DMS153 (cell line): ENCODE data around the gene SPRING1.

Experiments used
- DNase-seq: peaks from one replicate; lab custom pipeline; 2025; lab: John Stamatoyannopoulos, UW

The SPRING1 gene

GRCh38 chr12:116708826-116709756, 28.8 kb downstream of the SPRING1 start:
- DNase-seq, result peak; percentile 86

GRCh38 chr12:116707751-116708150, 30.1 kb downstream of the SPRING1 start:
- peak; percentile 34 for DNase-seq

GRCh38 chr12:116703214-116703795, 34.6 kb downstream of the SPRING1 start:
- peak; percentile 39 for DNase-seq

GRCh38 chr12:116701432-116701831, 36.4 kb downstream of the SPRING1 start:
- no peak for DNase-seq

- DNase-seq, result no peak
These were observed 37.8 kb downstream of the SPRING1 start for GRCh38 chr12:116700066-116700465.

GRCh38 chr12:116698554-116699075, 39.3 kb downstream of the SPRING1 start:
- DNase-seq, result no peak

- peak; percentile 86 for DNase-seq
These were observed 39.8 kb downstream of the SPRING1 start for GRCh38 chr12:116698116-116698515.

GRCh38 chr12:116697716-116698115, 40.2 kb downstream of the SPRING1 start:
- peak; percentile 79 for DNase-seq

- DNase-seq, result peak; percentile 56
These were observed 40.6 kb downstream of the SPRING1 start for GRCh38 chr12:116697305-116697704.

GRCh38 chr12:116695464-116695725, 42.5 kb downstream of the SPRING1 start:
- DNase-seq, result no peak

GRCh38 chr12:116694653-116695463, 43.0 kb downstream of the SPRING1 start:
- DNase-seq, result no peak

- DNase-seq, result peak; percentile 15
These were observed 44.3 kb downstream of the SPRING1 start for GRCh38 chr12:116693286-116694227.

GRCh38 chr12:116692605-116693004, 45.3 kb downstream of the SPRING1 start:
- DNase-seq, result no peak

GRCh38 chr12:116691636-116692035, 46.2 kb downstream of the SPRING1 start:
- no peak for DNase-seq

- DNase-seq, result no peak
These were observed 46.7 kb downstream of the SPRING1 start for GRCh38 chr12:116691205-116691604.

- DNase-seq, result no peak
These were observed 47.7 kb downstream of the SPRING1 start for GRCh38 chr12:116689979-116690744.

- no peak for DNase-seq
These were observed 48.3 kb downstream of the SPRING1 start for GRCh38 chr12:116689521-116689920.
